Smooth muscle cell of bladder (primary cell): ENCODE results near the gene SMIM17. TPM values are rescaled to one million over a fixed set of nuclear protein-coding genes. Genes with fewer than 3 reads are reported as not detected.

Experiments used
- total RNA-seq: library from RNA; depleted of rRNA; stranded (reverse); fragments of >200 nt; gene quantifications from 2 replicates; pipeline ENCODE4 v1.2.3, GENCODE V29; 2014

SMIM17 gene
- total RNA-seq, result 0.09 and 0.14 TPM in 2 replicates

DNA sequence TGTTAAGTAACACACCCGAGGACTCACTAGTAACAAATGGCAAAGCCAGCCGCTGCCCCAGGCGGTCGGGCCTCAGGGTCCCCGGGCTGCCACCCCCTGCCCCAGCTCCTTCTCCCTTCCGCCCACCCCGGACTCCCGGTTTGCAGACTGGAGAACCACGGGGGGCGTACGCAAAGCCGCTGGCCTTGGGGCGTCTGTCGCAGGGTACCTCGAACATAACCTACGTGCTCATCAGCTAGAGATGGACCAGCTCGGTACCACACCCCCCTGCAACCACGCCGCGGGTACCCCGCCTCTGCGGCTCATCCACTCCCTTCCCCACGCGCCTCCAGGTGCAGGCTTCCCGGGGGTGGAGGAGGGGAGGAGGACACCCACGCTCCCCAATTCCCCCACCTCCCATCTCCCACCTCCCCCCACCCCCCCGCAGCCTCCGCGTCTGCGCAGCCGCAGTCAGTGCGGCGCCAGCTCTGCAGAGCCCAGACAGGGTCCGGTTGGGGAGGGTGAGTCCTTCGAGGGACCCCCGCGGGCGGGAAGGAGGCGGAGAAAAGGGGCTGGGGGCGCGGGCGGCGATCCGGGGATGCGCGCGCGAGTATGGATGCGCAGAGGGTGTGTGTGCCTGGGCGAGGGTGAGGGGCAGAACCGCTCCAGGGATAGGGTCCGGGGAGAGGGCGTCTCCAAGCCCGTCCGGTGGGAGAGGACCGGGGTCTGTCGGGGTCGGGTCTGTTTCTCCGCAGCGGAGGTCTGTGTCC lies at the start of gene SMIM17:
SMIM17 (plus strand) TSS at position 449 of the 749 bp plus-strand sequence. CDS start 2,509 bp downstream, outside the sequence.

DNA sequence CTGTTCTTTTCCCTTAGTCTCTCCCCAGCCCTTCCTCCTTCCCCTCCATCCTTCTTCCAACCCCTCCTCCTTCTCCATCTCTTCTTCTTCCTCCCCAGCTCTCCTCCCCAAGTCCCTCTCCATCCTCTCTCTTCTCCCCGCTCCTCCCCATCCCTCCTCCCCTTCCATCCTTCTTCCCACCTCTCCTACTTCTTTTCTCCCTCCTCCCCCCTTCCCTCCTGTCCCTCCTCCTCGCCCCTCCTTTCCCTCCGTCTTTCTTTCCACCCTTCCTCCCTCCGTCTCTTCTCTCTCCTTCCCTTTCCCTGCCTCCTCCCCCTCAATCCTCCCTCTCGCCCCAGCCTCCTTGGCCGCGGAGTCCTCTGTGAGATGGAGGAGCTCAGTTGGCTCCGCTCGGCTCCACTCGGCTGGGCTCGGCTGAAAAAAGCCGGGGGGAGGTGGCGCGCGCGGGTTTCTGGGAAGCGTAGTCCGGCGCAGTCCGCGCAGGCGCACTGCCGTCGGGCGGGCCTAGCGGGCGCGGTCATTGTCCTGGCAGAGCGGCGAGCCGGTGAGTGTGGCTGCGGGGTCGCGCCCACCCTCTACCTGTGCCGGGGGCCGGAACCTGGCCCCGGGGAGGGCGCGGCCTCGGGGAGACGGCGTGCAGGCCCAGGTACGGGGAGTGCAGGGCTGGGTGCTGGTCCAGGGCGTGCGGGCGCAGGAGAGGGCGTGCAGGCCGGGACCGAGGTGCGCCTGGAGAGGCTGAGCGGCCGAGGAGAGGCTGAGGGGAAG lies 48.0 kb upstream of the SMIM17 start, which contains the start of gene ZNF71:
ZNF71 (plus strand) TSS at position 520 of the 765 bp plus-strand sequence. CDS start 6,257 bp downstream, outside the sequence.

DNA sequence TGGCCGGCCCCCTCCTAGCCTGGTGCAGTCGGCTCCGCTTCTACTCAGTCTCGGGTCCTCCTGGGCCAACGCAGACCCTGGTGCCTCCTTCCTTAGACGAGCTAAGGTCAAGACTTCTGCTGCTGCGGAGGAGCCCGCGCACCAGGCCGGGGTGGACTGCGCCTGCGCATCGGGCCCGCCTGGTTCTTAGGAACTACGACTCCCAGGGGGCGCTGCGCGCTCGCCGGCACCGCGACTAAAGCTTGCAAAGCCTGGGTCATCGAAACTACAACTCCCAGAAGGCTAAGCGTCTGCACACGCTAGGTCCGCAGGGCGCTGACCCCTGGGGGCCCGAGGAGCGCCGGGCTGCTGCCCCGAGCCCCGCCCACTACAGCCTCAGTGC lies 28.6 kb downstream of the SMIM17 start, which contains the start of gene ZNF835:
ZNF835 (minus strand) TSS at position 145 of the 382 bp plus-strand sequence. CDS start 6,559 bp downstream, outside the sequence.

Other genes with a start within 250 kb of the SMIM17 start
- gene ZNF582, start 249.6 kb upstream of the SMIM17 start, total RNA-seq, result 2.0 and 2.8 TPM in 2 replicates
- gene ZNF583, start 238.8 kb upstream of the SMIM17 start, total RNA-seq, result 4.0 and 9.2 TPM in 2 replicates
- 3.6 and 6.3 TPM in 2 replicates for gene ZNF667, start 165.8 kb upstream of the SMIM17 start, total RNA-seq
- gene ZNF471, start 135.3 kb upstream of the SMIM17 start, total RNA-seq, result 3.3 and 4.7 TPM in 2 replicates
- 5.5 and 6.6 TPM in 2 replicates for gene ZFP28, start 104.2 kb upstream of the SMIM17 start, total RNA-seq
- gene ZNF470, start 75.7 kb upstream of the SMIM17 start, total RNA-seq, result 5.7 and 7.9 TPM in 2 replicates
- 4.4 and 6.1 TPM in 2 replicates for gene ZNF71, start 47.9 kb upstream of the SMIM17 start, total RNA-seq
- 0.18 and 0.28 TPM in 2 replicates for gene ZNF835, start 28.6 kb downstream of the SMIM17 start, total RNA-seq
- 0.55 and 0.85 TPM in 2 replicates for gene PEG3, start 197.6 kb downstream of the SMIM17 start, total RNA-seq
- not detected in 2 replicates for gene ZIM2, start 197.6 kb downstream of the SMIM17 start, total RNA-seq